HL-60/S4 treated with retinoic acid at 250 ng/mL for 4 days and 3 days (cell line): ENCODE data around the gene ZNF175.
"Not testable (repeated sequence)": the region's sequence is repeated elsewhere in the genome, so short reads cannot be mapped to it uniquely, and the experiment has no call there.

Experiments used
- in situ Hi-C: fragments of 300-500 bp; cut with MboI; formaldehyde crosslinking; loops from 2 replicates; pipeline ENCODE4 v1.7.0; 2022; ENCODE audit warnings: low sequenced_read_pairs

ZNF175 gene

GRCh38 chr19:51626675-51627074 lies 55.6 kb downstream of the ZNF175 start:
- in situ Hi-C loops = no loop called here

GRCh38 chr19:51627491-51628138 lies 56.5 kb downstream of the ZNF175 start:
- in situ Hi-C loops = no loop called here

DNA sequence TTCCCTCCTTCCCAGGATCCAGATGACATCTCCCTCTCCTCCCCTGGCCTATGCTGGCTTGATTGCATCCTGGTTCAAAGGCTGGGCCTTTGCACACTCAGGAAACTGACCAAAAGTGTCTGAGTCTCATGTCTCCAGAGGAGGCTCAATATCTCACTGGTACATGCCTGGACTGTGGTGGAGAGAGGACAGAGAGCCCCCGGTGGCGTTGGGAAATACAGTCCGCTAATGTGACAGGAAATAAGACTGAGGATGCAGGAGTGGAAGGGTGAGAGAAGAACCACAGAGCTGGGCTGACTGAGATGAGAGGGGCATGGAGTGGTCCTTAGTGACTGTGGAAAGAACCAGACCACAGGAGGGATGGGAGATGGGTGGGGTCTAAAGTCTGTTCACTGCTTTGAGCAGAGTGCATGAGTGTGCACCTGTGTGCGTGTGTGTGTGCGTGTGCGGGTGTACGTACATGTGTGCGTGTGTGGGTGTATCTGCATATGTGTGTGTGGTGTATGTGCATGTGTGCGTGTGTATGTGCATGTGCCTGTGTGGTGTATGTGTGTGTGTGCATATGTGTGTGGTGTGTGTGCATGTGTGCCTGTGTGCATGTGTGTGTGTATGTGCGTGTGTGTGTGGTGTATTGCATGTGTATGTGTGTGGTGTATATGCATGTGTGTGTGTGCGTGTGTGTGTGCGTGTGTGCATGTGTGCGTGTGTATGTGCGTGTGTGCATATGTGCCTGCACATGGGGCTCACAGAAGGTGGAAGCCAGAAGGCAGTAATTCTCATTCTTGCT lies 57.3 kb downstream of the ZNF175 start:
- in situ Hi-C loops = no loop called here

GRCh38 chr19:51630315-51630714 lies 59.2 kb downstream of the ZNF175 start, which contains the start of gene SIGLEC5:
TSS of gene SIGLEC5 (minus strand) at chr19:51630401. CDS start at chr19:51630335, 66 bp downstream.
- in situ Hi-C loops = not testable (repeated sequence)

GRCh38 chr19:51632126-51632525 lies 61.0 kb downstream of the ZNF175 start:
- in situ Hi-C loops = no loop called here

DNA sequence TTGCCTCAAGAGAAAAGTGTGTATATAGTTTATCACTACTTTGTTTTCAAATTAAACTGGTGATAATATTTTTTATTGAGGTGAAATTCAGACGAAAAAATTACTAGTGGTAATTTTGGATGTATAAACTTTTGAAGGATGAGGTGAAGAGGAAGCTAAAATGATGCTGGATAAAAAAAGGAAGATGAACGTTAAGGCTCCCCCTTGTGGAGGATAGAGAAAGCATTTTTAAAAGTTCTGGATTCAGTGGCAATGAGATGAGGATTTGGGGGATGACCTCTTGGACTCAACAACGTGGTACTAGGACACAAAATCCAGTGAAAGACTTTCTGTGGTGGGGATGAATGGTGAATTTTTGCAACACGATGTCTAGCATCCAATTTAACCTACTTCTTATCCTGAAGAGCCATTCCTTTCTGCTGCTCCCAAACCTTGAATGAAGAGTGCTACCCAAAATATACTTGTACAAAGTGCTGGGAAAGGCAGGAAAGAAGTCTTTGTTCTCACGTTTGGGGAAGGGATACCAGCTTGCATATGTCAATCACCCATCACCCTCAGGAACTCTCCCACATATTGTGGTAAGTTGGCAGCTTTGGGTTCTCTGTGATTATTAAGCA lies 66.4 kb downstream of the ZNF175 start:
- in situ Hi-C loops = no loop called here

GRCh38 chr19:51639916-51640315 lies 68.8 kb downstream of the ZNF175 start:
- in situ Hi-C loops = no loop called here

- in situ Hi-C loops = no loop called here
Measured at GRCh38 chr19:51640386-51640785, 69.3 kb downstream of the ZNF175 start.

DNA sequence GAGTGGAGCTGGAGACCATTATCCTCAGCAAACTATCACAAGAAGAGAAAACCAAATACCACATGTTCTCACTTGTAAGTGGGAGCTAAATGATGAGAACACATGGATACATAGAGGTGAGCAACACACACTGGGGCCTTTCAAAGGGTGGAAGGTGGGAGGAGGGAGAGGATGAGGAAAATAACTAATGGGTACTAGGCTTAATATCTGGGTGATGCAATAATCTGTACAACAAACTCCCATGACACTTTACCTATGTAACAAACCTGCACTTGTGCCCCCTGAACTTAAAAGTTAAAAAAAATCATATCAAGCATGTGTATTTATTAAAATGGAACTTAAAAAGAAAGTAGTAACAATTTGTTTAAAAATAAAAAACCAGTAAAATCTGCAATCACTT lies 70.6 kb downstream of the ZNF175 start:
- in situ Hi-C loops = no loop called here
